WTC11 (cell line): ENCODE data around the gene MYL10.

ENCODE experiments used
- ELF4 ChIP-seq: sonication (generic); formaldehyde crosslinking; IDR thresholded peaks from 2 replicates; pipeline ENCODE4 v1.8.1; 2022; ENCODE audit warnings: low read depth, mild to moderate bottlenecking, moderate library complexity, missing genetic modification reagents
- JUN ChIP-seq: sonication (generic); formaldehyde crosslinking; IDR thresholded peaks from 2 replicates; pipeline ENCODE4 v1.8.0; 2023; ENCODE audit warnings: mild to moderate bottlenecking, missing genetic modification reagents
- SP1 ChIP-seq: sonication (generic); formaldehyde crosslinking; conservative IDR thresholded peaks from 2 replicates; pipeline ENCODE4 v1.8.1; 2022; ENCODE audit warnings: missing genetic modification reagents
- TEAD4 ChIP-seq: sonication (generic); formaldehyde crosslinking; IDR thresholded peaks from 2 replicates; pipeline ENCODE4 v1.8.0; 2022; ENCODE audit warnings: mild to moderate bottlenecking, missing genetic modification reagents
- ZNF138 ChIP-seq: sonication (generic); formaldehyde crosslinking; conservative IDR thresholded peaks from 2 replicates; pipeline ENCODE4 v1.8.1; 2022; ENCODE audit warnings: mild to moderate bottlenecking, moderate library complexity, missing genetic modification reagents
- ZNF317 ChIP-seq: sonication (generic); formaldehyde crosslinking; IDR thresholded peaks from 2 replicates; pipeline ENCODE4 v1.8.1; 2023; ENCODE audit warnings: low read depth, mild to moderate bottlenecking, moderate library complexity, missing genetic modification reagents, borderline replicate concordance
- TF ChIP-seq, protein P1 (sequence below): sonication (generic); formaldehyde crosslinking; IDR thresholded peaks from 2 replicates; pipeline ENCODE4 v1.8.0; 2022; ENCODE audit warnings: mild to moderate bottlenecking, missing genetic modification reagents
- TF ChIP-seq, protein P2 (sequence below): fragments of 200-600 bp; IDR thresholded peaks from 2 replicates; pipeline ENCODE4 v1.8.0; 2022; ENCODE audit warnings: antibody characterized with exemption
- TF ChIP-seq, protein P3 (sequence below): sonication (generic); formaldehyde crosslinking; IDR thresholded peaks from 2 replicates; pipeline ENCODE4 v1.8.1; 2022; ENCODE audit warnings: mild to moderate bottlenecking, moderate library complexity, missing genetic modification reagents
- TF ChIP-seq, protein P4 (sequence below): sonication (generic); formaldehyde crosslinking; IDR thresholded peaks from 2 replicates; pipeline ENCODE4 v1.8.0; 2022; ENCODE audit warnings: mild to moderate bottlenecking, missing genetic modification reagents

DNA sequence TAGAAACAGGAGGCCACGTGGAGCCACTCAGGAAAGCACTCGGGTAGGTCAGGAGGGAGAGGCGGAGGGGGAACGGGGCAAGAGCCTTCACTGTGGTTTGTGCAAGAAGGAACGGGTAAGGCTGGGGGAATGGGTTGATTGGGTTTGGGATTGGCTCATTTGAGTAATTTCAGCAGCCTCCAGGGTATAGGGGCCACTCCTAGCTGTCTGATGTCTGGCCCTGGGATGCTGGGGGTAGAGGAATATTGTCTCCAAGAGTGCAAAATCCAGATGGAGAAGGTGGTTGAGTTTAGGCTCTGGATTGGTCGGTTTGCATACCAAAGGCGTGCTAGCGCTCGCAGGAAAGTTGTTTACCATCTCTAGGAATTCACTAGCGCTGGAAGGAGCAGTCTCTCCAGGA is 47.2 kb downstream of the MYL10 start:
- no peak for TF ChIP-seq JUN (CRISPR knock-in tag)
- TF ChIP-seq, protein P1, sequence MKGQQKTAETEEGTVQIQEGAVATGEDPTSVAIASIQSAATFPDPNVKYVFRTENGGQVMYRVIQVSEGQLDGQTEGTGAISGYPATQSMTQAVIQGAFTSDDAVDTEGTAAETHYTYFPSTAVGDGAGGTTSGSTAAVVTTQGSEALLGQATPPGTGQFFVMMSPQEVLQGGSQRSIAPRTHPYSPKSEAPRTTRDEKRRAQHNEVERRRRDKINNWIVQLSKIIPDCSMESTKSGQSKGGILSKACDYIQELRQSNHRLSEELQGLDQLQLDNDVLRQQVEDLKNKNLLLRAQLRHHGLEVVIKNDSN: no peak
- TF ChIP-seq ZNF138: no peak
- TF ChIP-seq, protein P2, sequence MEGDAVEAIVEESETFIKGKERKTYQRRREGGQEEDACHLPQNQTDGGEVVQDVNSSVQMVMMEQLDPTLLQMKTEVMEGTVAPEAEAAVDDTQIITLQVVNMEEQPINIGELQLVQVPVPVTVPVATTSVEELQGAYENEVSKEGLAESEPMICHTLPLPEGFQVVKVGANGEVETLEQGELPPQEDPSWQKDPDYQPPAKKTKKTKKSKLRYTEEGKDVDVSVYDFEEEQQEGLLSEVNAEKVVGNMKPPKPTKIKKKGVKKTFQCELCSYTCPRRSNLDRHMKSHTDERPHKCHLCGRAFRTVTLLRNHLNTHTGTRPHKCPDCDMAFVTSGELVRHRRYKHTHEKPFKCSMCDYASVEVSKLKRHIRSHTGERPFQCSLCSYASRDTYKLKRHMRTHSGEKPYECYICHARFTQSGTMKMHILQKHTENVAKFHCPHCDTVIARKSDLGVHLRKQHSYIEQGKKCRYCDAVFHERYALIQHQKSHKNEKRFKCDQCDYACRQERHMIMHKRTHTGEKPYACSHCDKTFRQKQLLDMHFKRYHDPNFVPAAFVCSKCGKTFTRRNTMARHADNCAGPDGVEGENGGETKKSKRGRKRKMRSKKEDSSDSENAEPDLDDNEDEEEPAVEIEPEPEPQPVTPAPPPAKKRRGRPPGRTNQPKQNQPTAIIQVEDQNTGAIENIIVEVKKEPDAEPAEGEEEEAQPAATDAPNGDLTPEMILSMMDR: no peak
- no peak for TF ChIP-seq ZNF317
- TF ChIP-seq ELF4 (CRISPR knock-in tag): no peak
- no peak for TF ChIP-seq SP1 (CRISPR knock-in tag)
- TF ChIP-seq, protein P3, sequence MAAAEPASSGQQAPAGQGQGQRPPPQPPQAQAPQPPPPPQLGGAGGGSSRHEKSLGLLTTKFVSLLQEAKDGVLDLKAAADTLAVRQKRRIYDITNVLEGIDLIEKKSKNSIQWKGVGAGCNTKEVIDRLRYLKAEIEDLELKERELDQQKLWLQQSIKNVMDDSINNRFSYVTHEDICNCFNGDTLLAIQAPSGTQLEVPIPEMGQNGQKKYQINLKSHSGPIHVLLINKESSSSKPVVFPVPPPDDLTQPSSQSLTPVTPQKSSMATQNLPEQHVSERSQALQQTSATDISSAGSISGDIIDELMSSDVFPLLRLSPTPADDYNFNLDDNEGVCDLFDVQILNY (CRISPR knock-in tag): no peak
- TF ChIP-seq TEAD4: no peak
- TF ChIP-seq, protein P4, sequence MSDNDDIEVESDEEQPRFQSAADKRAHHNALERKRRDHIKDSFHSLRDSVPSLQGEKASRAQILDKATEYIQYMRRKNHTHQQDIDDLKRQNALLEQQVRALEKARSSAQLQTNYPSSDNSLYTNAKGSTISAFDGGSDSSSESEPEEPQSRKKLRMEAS (CRISPR knock-in tag): no peak
